ENCODE measurements around the gene DHRS3.

Gene DHRS3

GRCh38 chr1:12640237-12640957 is 22.4 kb upstream of the DHRS3 start:
- DNase-seq: no peak

GRCh38 chr1:12637693-12638092 is 19.7 kb upstream of the DHRS3 start:
- no peak for DNase-seq

GRCh38 chr1:12636098-12636950 is 18.3 kb upstream of the DHRS3 start:
- DNase-seq: no peak

DNA sequence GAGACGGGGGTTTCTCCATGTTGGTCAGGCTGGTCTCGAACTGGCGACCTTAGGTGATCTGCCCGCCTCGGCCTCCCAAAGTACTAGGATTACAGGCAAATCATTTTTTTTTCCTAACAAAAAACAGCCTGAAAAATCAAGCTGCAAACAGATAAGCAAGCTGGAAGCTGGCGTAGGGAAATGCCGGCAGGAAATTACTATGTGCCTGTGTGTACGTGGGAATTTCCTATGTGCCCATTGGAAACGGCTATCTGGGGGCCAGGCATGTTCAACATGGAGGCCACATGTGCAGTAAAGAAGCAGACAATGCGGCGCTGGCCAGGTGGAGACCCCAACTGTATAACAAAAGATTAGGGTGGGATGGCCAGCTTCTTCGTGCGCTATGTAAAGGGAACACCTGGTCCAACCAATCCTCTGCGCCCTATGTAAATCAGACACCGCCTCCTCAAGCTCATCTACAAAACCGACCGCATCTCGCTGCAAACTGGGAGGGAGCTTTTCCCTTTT is 16.7 kb upstream of the DHRS3 start:
- no peak for DNase-seq

- DNase-seq: no peak
These were observed 16.1 kb upstream of the DHRS3 start for GRCh38 chr1:12634156-12634555.

DNA sequence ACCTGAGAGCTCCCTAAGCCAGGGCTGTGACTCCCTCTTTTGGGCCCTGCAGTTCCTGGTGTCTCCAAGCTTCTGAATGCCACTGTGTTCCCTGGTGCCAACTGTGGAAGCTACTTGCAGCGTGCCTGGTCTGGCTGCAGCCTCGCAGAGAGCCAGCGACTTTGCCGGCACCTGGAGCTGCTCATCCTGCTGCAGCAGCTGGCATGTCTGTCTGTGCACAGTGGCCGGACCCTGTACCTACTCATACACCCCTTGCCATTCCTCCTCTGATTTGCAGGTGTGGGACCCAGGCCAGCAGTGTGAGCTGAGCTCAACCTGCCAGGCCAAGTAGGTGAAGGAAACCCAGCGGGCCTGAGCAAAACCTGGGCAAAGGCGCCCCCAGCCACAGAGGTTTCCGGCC is 13.6 kb upstream of the DHRS3 start:
- DNase-seq: no peak

DNA sequence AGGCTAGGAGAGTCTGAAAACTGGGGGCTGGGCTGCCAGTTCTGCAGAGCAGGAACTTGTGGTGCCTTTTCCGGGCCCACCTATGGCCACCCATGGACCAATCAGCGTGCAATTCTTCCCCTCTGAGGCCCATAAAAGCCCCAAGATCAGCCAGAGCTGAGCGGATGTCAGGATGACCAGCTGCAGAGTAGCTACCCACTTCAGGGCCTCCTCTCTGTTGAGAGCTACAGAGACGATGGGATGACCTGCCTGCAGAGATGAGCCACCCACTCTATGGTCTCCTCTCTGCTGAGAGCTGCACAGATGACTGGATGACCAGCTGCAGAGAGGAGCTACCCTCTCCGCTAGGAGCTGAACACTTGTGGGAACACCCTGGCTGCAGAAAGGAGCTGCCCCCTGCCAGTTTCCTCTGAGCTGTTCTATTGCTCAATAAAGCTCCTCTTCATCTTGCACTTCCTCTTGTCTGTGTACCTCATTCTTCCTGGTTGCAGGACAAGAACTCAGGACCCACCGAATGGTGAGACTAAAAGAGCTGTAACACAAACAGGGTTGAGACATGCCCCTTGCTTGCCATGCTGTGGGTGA is 13.0 kb upstream of the DHRS3 start:
- DNase-seq: no peak

DNA sequence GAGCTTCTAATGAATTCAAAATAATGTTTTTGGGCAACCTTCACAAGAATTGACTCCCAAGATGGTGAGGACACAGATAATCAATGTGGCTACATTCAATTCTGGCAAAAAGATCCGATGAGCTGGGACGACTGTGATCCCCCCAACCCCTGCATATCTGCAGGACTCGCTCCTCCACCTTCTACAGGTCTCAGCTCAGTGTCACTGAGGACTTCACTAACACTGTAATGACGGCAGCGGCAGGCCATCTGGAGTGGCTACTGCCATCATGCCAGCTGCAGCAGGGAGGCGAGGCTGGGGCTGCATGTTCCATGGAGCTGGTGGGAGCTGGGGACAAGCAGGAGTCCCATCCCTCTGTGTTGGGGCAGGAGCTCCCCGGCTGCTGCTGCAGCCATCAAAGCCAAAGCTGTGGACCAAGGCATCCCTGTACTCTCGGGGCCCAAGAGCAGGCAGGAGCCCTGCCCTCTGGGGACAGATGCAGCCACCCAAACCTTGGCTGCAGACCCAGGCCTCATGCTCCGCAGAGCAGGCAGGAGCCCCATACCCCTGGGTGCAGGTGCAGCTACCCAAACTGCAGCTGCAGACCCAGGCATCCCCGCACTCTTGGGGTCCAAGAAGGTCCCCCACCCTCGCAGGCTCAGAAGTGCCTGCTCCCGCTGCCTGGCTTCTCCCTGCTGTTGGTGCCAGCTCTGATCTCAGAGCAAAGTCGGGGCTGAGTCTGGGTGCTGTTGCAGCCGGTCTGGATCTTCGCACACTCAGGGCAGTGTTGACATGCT is 12.2 kb upstream of the DHRS3 start:
- no peak for DNase-seq

- no peak for DNase-seq
These were observed 11.5 kb upstream of the DHRS3 start for GRCh38 chr1:12629511-12629956.

- no peak for DNase-seq
These were observed 9.3 kb upstream of the DHRS3 start for GRCh38 chr1:12627296-12627695.

GRCh38 chr1:12626888-12627287 is 8.9 kb upstream of the DHRS3 start:
- DNase-seq: no peak

- no peak for DNase-seq
These were observed 7.3 kb upstream of the DHRS3 start for GRCh38 chr1:12625276-12625675.

- no peak for DNase-seq
These were observed 4.5 kb upstream of the DHRS3 start for GRCh38 chr1:12622506-12622905.

DNA sequence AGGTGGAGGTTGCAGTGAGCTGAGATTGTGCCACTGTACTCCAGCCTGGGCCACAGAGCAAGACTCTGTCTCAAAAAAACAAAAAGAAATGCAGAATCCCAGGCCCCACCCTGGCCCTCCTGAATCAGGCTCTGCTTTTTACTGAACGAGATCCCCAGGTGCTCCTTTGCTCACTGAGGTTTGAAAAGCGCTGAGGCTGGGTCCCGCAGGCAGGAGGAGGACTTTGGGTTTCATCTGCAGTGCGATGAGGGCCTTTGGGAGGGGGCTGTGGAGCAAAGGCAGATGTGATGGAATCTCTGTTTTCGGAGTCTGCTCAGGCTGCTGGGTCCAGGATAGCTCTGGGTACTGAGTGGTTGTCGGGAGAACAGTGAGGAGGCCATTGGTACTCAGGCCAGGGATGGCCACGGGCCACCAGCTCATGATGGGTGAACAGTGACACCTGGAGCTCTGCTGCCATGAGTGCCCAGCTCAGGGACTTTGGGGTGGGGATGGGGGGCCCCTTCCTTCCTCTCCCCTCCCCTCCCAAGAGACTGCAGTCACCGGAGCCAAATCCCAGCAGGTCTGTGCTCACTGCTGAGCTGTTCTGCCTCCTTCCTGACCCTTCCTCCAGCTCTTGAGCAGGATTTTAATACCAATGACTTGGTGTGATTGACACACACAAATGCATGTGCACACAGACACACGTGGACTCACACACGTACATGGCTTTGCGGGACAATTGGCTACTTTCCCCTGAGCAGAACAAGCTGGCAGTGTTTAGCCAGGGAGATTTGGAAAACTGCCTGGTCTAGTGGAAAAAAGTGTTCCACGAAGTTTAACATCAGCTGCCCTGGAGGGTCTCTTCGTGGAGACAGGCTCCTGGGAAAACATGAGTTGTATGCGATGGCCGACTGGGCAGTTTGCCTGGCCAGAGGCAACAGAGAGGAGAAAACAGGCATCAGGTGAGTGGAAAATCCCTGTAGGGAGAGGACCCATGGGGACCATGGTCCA is 3.6 kb upstream of the DHRS3 start:
- peak in 10 of 51 donors; percentile 8 to 40 (median 30) for DNase-seq

GRCh38 chr1:12620931-12621330 is 2.9 kb upstream of the DHRS3 start:
- DNase-seq: no peak

DNA sequence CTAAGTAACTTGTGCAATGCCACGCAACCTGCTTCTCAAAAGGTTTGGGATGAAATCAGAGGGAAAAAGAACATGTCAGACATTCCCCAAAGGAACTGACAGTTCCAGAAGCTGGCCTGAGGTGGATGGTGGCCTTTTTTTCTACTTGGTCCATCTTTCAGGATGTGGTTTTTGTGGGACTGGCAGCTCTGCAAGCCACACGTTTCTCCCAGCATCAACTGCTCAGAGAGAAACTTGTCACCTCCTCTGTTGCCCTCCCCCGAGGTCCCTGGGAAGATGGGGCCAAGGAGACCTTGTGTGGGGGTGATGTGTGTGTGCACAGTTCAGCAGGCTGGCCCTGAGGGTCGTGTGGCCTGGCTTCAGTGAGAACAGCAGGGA is 2.5 kb upstream of the DHRS3 start:
- no peak for DNase-seq

- DNase-seq: peak in 46 of 51 donors; percentile 21 to 86 (median 70)
These were observed 1.9 kb upstream of the DHRS3 start for GRCh38 chr1:12619792-12620487.

DNA sequence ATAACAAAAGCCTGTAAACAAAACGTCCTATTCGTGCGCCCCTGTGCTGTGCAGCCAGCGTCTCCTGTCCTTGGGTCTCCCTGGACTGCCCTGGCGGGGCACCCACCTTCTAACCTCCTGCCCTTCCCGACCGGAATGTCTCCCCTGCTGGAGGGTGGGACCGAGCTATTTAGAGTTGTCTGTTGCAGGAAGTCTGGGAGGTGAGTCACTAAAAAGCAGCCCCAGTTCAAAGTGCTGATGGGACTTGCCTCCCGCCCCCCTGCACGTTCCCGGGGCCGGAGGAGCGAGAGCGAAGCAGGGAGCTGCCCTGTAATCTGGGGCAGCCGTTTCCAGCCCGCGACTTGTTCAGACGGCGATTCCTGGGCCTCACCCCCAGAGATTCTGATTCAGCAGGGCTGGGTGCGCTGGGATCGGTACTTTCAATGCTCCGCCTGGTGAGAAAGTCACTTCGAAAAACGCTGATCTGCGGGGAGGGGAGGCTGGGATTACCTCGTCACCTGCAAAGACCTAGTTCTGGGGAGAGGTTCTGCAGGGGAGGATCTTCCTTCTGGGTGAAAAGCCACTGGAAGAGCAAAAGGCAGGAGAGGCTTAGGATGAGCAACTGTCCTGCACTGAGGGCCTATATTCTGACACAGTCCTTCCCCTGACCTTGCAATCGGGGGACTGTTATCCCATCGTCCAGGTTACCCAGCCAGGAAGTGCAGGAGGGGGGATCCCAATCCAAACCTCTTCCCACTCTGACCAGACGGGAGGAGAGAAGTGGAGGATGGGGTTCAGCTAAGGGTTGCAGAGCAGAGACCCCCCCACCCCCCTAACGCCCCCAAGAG is 1.2 kb upstream of the DHRS3 start:
- peak in 18 of 51 donors; percentile 7 to 70 (median 22) for DNase-seq

- DNase-seq: no peak
These were observed 603 bp upstream of the DHRS3 start for GRCh38 chr1:12618661-12618964.
